H1 (cell line): ENCODE data around the gene THRB. TPM values are rescaled to one million over a fixed set of nuclear protein-coding genes. Genes with fewer than 3 reads are reported as not detected.

Experiments
- CTCF ChIA-PET: fragments of 300-600 bp; sonication (Branson Sonifier 250); formaldehyde crosslinking; loops from one replicate; lab custom pipeline; 2021; ENCODE audit not compliant: partially characterized antibody; lab: Charles Lee
- POLR2A ChIA-PET: fragments of 300-600 bp; sonication (Branson Sonifier 250); formaldehyde crosslinking; loops from one replicate; lab custom pipeline; 2021; ENCODE audit warnings: inconsistent platforms; ENCODE audit not compliant: partially characterized antibody; lab: Charles Lee
- DNase-seq, 2 experiments: peaks; one replicate each; pipeline versions ENCODE4 v3.0.0 to v3.0.0-alpha.2; 2010 to 2022; ENCODE audit warnings: low spot score in 2 of 2, low read depth in 1 of 2, mixed read lengths in 1 of 2
- FAIRE-seq: peaks from 2 replicates; lab custom pipeline; 2011; peaks lifted over from hg19 to GRCh38; lab: Jason Lieb, UNC
- H2AFZ ChIP-seq: 2 replicates; pipeline ENCODE4 v1.8.1; 2012; ENCODE audit warnings: low read length, inconsistent platforms
- H2AK5ac ChIP-seq: 2 replicates; pipeline ENCODE4 v1.6.1; 2013; ENCODE audit warnings: low read depth, low read length
- H2BK120ac ChIP-seq: replicated peaks from 2 replicates; pipeline ENCODE3; 2013; ENCODE audit warnings: low read depth, low read length, inconsistent platforms
- H2BK12ac ChIP-seq: 2 replicates; pipeline ENCODE4 v1.6.1; 2013; ENCODE audit warnings: low read depth, low read length
- H2BK15ac ChIP-seq: 2 replicates; pipeline ENCODE4 v1.6.1; 2013; ENCODE audit warnings: low read length
- H2BK20ac ChIP-seq: 2 replicates; pipeline ENCODE4 v1.6.1; 2013; ENCODE audit warnings: low read length
- H2BK5ac ChIP-seq: 2 replicates; pipeline ENCODE4 v1.6.1; 2013; ENCODE audit warnings: low read depth, low read length
- H3K14ac ChIP-seq: 2 replicates; pipeline ENCODE4 v1.6.1; 2013; ENCODE audit warnings: inconsistent platforms; ENCODE audit not compliant: insufficient read length
- H3K18ac ChIP-seq: 2 replicates; pipeline ENCODE4 v1.6.1; 2013; ENCODE audit warnings: low read length; ENCODE audit errors: extremely low read depth
- H3K23ac ChIP-seq: 2 replicates; pipeline ENCODE4 v1.6.1; 2013; ENCODE audit warnings: inconsistent platforms; ENCODE audit not compliant: insufficient read length
- H3K23me2 ChIP-seq: 2 replicates; pipeline ENCODE4 v1.6.1; 2013; ENCODE audit warnings: low read depth, low read length
- H3K27ac ChIP-seq: 2 replicates; pipeline ENCODE4 v1.6.1; 2011; ENCODE audit warnings: low read depth, low read length, inconsistent platforms
- H3K27me3 ChIP-seq, 4 experiments: replicated peaks in 1 of 4; 1 replicate in 1 of 4; 2 replicates in 3 of 4; pipeline versions ENCODE4 v1.6.1 to v1.8.1; 2011 to 2013; ENCODE audit warnings: low read length in 3 of 4, mild to moderate bottlenecking in 3 of 4, inconsistent platforms in 2 of 4, mixed read lengths in 2 of 4, moderate library complexity in 1 of 4; ENCODE audit not compliant: control insufficient read depth in 3 of 4, insufficient read depth in 3 of 4; ENCODE audit errors: extremely low read depth in 1 of 4
- H3K36me3 ChIP-seq, 4 experiments: 2 replicates each; pipeline versions ENCODE4 v1.6.1 to v1.8.1; 2011 to 2013; ENCODE audit warnings: mild to moderate bottlenecking in 4 of 4, low read length in 3 of 4, moderate library complexity in 2 of 4, control low read depth in 1 of 4, inconsistent platforms in 1 of 4; ENCODE audit not compliant: insufficient read depth in 4 of 4, control insufficient read depth in 2 of 4
- H3K4ac ChIP-seq: replicated peaks from 2 replicates; pipeline ENCODE3; 2013; ENCODE audit warnings: low read length, low read depth, mixed read lengths, inconsistent platforms; ENCODE audit not compliant: insufficient read length
- H3K4me1 ChIP-seq, 4 experiments: replicated peaks in 1 of 4; 1 replicate in 1 of 4; 2 replicates in 3 of 4; pipeline versions ENCODE4 v1.6.1 to v1.8.1; 2011 to 2013; ENCODE audit warnings: low read length in 3 of 4, inconsistent platforms in 2 of 4, mixed read lengths in 1 of 4; ENCODE audit not compliant: insufficient read depth in 4 of 4, control insufficient read depth in 3 of 4
- H3K4me2 ChIP-seq, 2 experiments: 2 replicates each; pipeline versions ENCODE4 v1.6.1 to v1.8.1; 2011 to 2013; ENCODE audit warnings: low read depth in 2 of 2, low read length in 2 of 2, control low read depth in 1 of 2, inconsistent platforms in 1 of 2, mild to moderate bottlenecking in 1 of 2; ENCODE audit not compliant: insufficient read depth in 1 of 2
- H3K4me3 ChIP-seq, 4 experiments: fragments of 200-600, 300-600 bp in 1 of 4; sonication (generic), shearing (Covaris generic), sonication (Bioruptor Twin) in 1 of 4; 2 replicates each; pipeline versions ENCODE4 v1.5.1 to v1.8.1; 2011 to 2016; ENCODE audit warnings: low read length in 4 of 4, low read depth in 3 of 4, control low read depth in 2 of 4, inconsistent platforms in 2 of 4, mild to moderate bottlenecking in 2 of 4, mixed read lengths in 1 of 4, moderate library complexity in 1 of 4; ENCODE audit not compliant: insufficient read depth in 2 of 4; ENCODE audit errors: extremely low read depth in 1 of 4
- H3K56ac ChIP-seq: replicated peaks from 2 replicates; pipeline ENCODE3; 2013; ENCODE audit warnings: low read depth, mild to moderate bottlenecking, mixed read lengths, low read length, inconsistent platforms; ENCODE audit not compliant: insufficient read length
- H3K79me1 ChIP-seq: 2 replicates; pipeline ENCODE4 v1.6.1; 2013; ENCODE audit warnings: low read depth, low read length, control low read depth
- H3K79me2 ChIP-seq, 2 experiments: 2 replicates each; pipeline versions ENCODE4 v1.6.1 to v1.8.1; 2012 to 2013; ENCODE audit warnings: low read length in 2 of 2, mild to moderate bottlenecking in 2 of 2, inconsistent platforms in 1 of 2; ENCODE audit not compliant: insufficient read depth in 2 of 2, control insufficient read depth in 1 of 2
- H3K9ac ChIP-seq, 4 experiments: replicated peaks in 1 of 4; 1 replicate in 1 of 4; 2 replicates in 3 of 4; pipeline versions ENCODE4 v1.6.1 to v1.8.1; 2011 to 2013; ENCODE audit warnings: low read depth in 3 of 4, low read length in 3 of 4, control low read depth in 2 of 4, mild to moderate bottlenecking in 2 of 4, moderate library complexity in 2 of 4, inconsistent platforms in 1 of 4; ENCODE audit errors: extremely low read depth in 1 of 4
- H3K9me3 ChIP-seq, 2 experiments: 2 replicates each; pipeline versions ENCODE4 v1.6.1 to v1.8.1; 2012 to 2013; ENCODE audit warnings: mild to moderate bottlenecking in 2 of 2, moderate library complexity in 2 of 2, control low read depth in 1 of 2, inconsistent platforms in 1 of 2, low read depth in 1 of 2, low read length in 1 of 2, mixed read lengths in 1 of 2; ENCODE audit not compliant: insufficient read depth in 2 of 2
- H4K20me1 ChIP-seq, 2 experiments: replicated peaks in 1 of 2; 2 replicates each; pipeline versions ENCODE3 to v1.8.1; 2011 to 2013; ENCODE audit warnings: inconsistent platforms in 2 of 2, low read length in 2 of 2, mild to moderate bottlenecking in 1 of 2; ENCODE audit not compliant: insufficient read depth in 2 of 2, control insufficient read depth in 1 of 2
- H4K5ac ChIP-seq: 2 replicates; pipeline ENCODE4 v1.6.1; 2013; ENCODE audit warnings: low read length, low read depth, mixed read lengths, inconsistent platforms; ENCODE audit not compliant: insufficient read length
- H4K8ac ChIP-seq: 2 replicates; pipeline ENCODE4 v1.8.0; 2013; ENCODE audit warnings: mild to moderate bottlenecking, moderate library complexity, low read length, inconsistent platforms; ENCODE audit not compliant: insufficient read depth; ENCODE audit errors: extremely low read depth
- H4K91ac ChIP-seq: replicated peaks from 2 replicates; pipeline ENCODE3; 2013; ENCODE audit warnings: low read length, mixed read lengths, inconsistent platforms; ENCODE audit not compliant: insufficient read length
- CHD2 ChIP-seq: IDR thresholded peaks from 2 replicates; pipeline ENCODE4 v1.6.1; 2012; ENCODE audit warnings: low read length, improper control_type of control experiment
- CTBP2 ChIP-seq: IDR thresholded peaks from 2 replicates; pipeline ENCODE4 v1.7.0; 2011; ENCODE audit warnings: borderline replicate concordance, mild to moderate bottlenecking, moderate library complexity, mixed read lengths, low read length; ENCODE audit not compliant: insufficient read depth, insufficient read length
- HDAC2 ChIP-seq, 2 experiments: fragments of 300-600 bp in 1 of 2; sonication (generic) in 1 of 2; IDR thresholded peaks; 2 replicates each; pipeline ENCODE4 v1.6.1; 2011 to 2012; ENCODE audit warnings: low read depth in 2 of 2, low read length in 2 of 2, mild to moderate bottlenecking in 2 of 2, moderate library complexity in 2 of 2, borderline replicate concordance in 1 of 2, inconsistent platforms in 1 of 2
- RNF2 ChIP-seq: fragments of 200-900, 300-1000 bp; sonication (generic); IDR thresholded peaks from 2 replicates; pipeline ENCODE4 v1.7.1; 2016; ENCODE audit warnings: borderline replicate concordance, low read depth, mild to moderate bottlenecking, antibody characterized with exemption, low read length; ENCODE audit not compliant: poor library complexity, severe bottlenecking; ENCODE audit errors: missing control alignments
- SIX5 ChIP-seq: IDR thresholded peaks from 2 replicates; pipeline ENCODE4 v1.6.1; 2011; ENCODE audit warnings: mild to moderate bottlenecking, low read depth, low read length
- SP2 ChIP-seq: IDR thresholded peaks from 2 replicates; pipeline ENCODE4 v1.6.1; 2012; ENCODE audit warnings: mild to moderate bottlenecking, low read length, inconsistent platforms
- YY1 ChIP-seq: IDR thresholded peaks from 2 replicates; pipeline ENCODE4 v1.6.1; 2011; ENCODE audit warnings: low read depth, mild to moderate bottlenecking, low read length
- polyA plus RNA-seq, 7 experiments: library from polyadenylated mRNA; depleted of rRNA in 3 of 7; stranded (reverse) in 5 of 7; unstranded in 2 of 7; fragments of >200 nt in 5 of 7; fragments of 200-250 nt in 2 of 7; gene quantifications; 1 replicate in 5 of 7; 2 replicates in 1 of 7; 4 replicates in 1 of 7; pipeline versions ENCODE4 v1.2.1 to v1.2.3, GENCODE V29; 2011 to 2013; ENCODE audit warnings: missing spikeins in 2 of 7, mixed read lengths in 2 of 7
- total RNA-seq: library from RNA; stranded (reverse); fragmentation: NEBNext Ultra II Directional; extraction: Animal tissue kit (Norgen Biotek cat#: 25700); gene quantifications from 2 replicates; pipeline ENCODE4 v1.2.1, GENCODE V29; 2021
- TF ChIP-seq, protein P1 (sequence below): IDR thresholded peaks from 2 replicates; pipeline ENCODE4 v1.6.1; 2011; ENCODE audit warnings: low read length, improper control_type of control experiment

THRB gene
- total and polyA plus RNA-seq, 2 of the 8 experiments (the other 6 are each of a cell fraction or from before 2014, with no cell fraction given) = 0.98 to 3.9 TPM

DNA sequence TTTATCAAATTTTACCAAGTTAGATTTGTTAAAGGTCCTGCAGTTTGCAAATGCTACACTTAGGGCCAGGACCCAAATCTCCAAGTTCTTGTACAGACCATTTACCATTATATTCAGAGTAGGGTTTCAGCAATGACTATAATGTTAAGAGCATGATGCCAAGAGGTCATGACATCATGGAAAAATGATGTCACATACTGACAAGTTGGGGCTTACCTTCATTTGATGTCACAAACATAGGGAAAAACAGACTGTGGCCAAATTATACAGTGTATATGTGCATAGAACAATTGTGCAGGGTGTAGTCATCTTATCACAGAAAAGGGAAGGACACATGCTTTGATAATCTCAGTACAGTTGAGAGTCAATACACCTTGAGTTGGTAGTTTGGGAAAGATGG is 10.1 kb upstream of the THRB start:
- Histone ChIP-seq H3K27me3 (no peaks in the 10 kb centered on the region), H3K9me3 (no peaks in the 10 kb centered on the region), H2AFZ (no peak overlapping the region), H3K4me3 (no peak overlapping the region), H3K18ac (no peak overlapping the region), H3K4me1 (no peaks in the 10 kb centered on the region; a peak in 1 of 7 replicates), H2BK12ac (no peak overlapping the region), H4K5ac (no peak overlapping the region), H3K23ac (no peak overlapping the region), H3K56ac (no peak overlapping the region), H2BK20ac (no peak overlapping the region), H3K4ac (no peak overlapping the region), H3K9ac (no peak overlapping the region), H4K91ac (no peak overlapping the region), H2BK120ac (no peak overlapping the region), H2BK15ac (no peak overlapping the region), H3K27ac (no peak overlapping the region), H2AK5ac (no peak overlapping the region), H3K79me1 (no peaks in the 10 kb centered on the region), H3K79me2 (no peaks in the 10 kb centered on the region), H3K36me3 (no peaks in the 10 kb centered on the region), H4K20me1 (no peaks in the 10 kb centered on the region), H4K8ac (no peak overlapping the region), H3K4me2 (no peak overlapping the region), H3K14ac (no peak overlapping the region), H3K23me2 (no peaks in the 10 kb centered on the region), H2BK5ac (no peak overlapping the region)
- ChIA-PET CTCF (interaction anchor here (0.9 to 1.7 kb wide), 2 partner anchors 9 to 98 kb away, joined by 3 to 9 read pairs; no protein-coding TSS in a partner anchor), POLR2A (interaction anchor here (1.1 kb wide), 1 partner anchor 588 kb away, joined by 3 read pairs; the partner anchor contains the start of genes NKIRAS1 and RPL15)
- FAIRE-seq (no peak), DNase-seq (no peak)
- TF ChIP-seq, protein P1, sequence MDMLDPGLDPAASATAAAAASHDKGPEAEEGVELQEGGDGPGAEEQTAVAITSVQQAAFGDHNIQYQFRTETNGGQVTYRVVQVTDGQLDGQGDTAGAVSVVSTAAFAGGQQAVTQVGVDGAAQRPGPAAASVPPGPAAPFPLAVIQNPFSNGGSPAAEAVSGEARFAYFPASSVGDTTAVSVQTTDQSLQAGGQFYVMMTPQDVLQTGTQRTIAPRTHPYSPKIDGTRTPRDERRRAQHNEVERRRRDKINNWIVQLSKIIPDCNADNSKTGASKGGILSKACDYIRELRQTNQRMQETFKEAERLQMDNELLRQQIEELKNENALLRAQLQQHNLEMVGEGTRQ = no peak
- no peak for TF ChIP-seq CTBP2
- no peak for TF ChIP-seq SIX5
- no peak for TF ChIP-seq RNF2
- TF ChIP-seq YY1 = no peak
- TF ChIP-seq SP2 = no peak
- no peak for TF ChIP-seq CHD2
- TF ChIP-seq HDAC2 (IDR thresholded peaks at IDR 0.05; ENCODE audit: borderline replicate concordance in 1 of 2, low read depth in 2 of 2, low read length in 2 of 2) = no peak
